HG03469 (cell line): ENCODE data around the gene KCNJ5.

Source experiments
- ATAC-seq: cut with Tn5 transposase; IDR thresholded peaks from one replicate; pipeline ENCODE4 v1.9.1; 2021; ENCODE audit warnings: mild to moderate bottlenecking, moderate library complexity, moderate number of reproducible peaks; ENCODE audit not compliant: unreplicated experiment

KCNJ5 gene

DNA sequence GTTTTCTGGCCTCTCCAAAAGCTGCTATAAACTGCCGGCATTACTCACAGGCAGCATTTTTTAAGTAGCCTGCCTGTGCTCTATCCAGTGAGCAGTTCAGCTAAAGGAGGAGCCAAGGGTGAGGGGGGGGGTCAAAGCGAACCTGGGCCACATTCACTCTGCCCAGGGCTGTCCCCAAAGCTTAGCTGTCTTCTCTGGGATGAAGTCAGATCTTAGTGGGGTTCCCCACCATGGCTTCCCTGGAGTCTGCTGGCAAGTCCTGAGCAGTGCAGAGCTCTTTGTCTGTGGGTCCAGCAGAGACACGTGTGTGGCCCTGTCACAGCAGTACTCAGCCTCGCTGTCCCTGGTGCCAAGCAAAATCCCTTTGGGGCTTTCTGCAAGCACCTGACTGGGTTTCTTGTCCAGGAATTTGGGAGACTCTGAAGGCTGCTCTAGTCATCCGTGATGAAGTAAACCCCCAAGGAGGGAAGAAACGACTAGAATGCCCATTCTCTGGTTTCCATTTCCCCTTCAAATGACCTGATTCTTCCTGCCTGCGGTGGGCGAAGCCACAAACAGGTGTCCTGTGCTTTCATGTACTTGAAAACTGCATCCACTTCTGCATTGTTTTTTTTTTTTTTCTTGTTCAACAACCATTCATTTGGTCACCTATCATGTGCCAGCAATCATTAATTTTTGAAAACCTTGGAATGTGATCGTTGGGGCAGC lies 2.6 kb downstream of the KCNJ5 start:
- peak; percentile 55 for ATAC-seq

DNA sequence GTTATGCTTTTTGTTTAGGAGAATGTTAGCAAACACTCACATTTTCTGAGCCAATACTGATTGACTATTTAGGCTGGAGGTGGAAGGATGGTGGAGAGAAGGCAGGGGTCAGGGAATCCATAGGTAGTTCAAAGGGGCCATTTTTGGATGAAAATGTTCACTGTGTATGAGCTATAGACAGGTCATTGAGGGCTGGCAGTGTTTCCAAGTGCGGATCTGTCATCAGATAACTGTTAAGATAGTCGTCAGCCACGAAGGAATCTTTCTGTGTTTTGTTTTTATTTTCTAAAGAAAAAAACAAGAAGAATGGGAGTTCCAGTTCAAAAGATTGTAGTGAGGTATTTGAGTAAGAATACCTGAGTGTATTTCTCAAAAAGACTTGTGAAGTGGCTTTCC lies 3.1 kb downstream of the KCNJ5 start:
- no peak for ATAC-seq

GRCh38 chr11:128894685-128895084 lies 3.5 kb downstream of the KCNJ5 start:
- no peak for ATAC-seq

DNA sequence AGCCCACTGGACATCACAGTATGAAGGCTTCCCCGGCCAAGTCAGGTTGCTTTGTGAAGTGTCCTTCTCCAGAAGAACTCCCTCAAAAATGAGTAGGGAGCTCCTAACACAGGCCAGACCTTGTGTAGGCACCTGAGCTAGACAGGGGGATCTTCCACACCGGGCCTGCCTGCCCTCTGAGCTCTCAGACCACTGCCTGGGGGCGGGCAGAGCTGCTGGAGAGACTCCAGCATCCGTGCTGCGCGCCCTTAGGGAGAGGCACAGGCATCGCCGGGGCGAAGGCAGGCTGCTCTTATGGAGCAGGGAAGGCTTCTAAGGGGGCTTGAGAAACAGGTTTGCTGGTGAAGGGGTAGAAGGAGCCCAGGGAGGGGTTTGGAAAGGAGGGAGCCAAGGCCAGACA lies 4.4 kb downstream of the KCNJ5 start:
- no peak for ATAC-seq

- no peak for ATAC-seq
These were observed 5.2 kb downstream of the KCNJ5 start for GRCh38 chr11:128896356-128896755.

DNA sequence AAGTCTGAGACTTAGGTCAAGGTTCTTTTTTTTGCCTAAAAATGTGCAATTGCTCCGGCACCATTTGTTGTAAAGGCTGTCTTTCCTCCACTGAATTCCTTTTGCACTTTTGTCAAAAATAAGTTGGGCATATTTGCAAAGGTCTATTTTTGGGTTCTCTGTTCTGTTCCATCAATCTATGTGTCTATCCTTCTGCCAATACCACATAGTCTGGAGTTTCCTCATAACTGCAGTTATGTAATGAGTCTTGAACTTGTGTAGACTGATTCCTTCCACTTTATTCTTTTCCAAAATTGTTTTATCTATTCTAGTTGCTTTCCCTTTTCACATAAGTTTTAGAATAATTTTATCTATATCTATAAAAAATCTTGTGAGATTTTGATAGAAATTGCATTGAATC lies 6.7 kb downstream of the KCNJ5 start:
- ATAC-seq = no peak

DNA sequence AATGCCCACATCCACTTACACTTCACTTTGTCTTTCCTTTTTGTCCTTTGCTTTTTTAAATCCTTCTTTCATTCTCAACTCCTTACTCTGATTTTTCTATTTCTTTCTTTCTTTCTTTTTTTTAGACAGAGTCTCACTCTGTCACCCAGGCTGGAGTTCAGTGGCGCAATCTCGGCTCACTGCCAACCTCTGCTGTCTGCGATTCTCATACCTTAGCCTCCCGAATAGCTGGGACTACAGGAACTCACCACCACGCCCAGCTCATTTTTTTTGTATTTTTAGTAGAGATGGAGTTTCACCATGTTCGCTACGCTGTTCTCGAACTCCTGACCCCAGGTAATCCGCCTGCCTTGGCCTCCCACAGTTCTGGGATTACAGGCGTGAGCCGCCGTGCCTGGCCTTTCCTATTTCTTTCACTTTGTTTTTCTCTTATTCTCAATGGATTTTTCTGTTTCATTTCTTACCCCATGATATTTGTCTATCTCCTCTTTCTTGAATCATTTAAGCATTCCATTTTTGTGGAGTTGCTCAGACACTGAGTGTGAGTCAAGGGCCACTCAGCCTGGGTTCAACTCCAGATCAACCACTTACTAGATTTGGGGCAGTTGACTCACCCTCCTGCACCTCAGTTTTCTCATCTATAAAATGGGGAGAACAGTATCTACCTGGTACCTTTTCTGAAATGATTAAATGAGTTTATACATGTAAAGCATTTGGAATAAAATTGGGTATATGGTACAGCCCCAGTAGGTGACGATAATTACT lies 7.6 kb downstream of the KCNJ5 start:
- no peak for ATAC-seq

DNA sequence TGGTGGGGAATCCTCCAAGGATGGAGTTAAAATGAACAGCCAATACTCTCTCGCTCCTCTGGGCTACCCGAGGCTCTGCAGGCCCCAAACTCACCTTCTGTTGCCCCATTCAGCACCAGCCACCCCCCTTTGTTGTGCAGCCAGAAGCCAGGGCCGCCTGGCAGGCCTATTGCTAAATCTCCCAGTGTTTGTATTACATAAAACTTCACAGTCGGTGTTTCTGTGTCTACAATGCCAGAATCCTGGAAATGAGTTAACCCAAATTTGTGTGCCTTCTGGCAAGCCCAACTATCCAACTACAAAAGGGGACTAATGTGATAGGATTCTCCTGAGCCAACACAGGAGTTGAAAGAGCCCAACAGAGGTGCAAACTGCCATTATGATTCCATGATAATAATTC lies 9.3 kb downstream of the KCNJ5 start:
- ATAC-seq = no peak

GRCh38 chr11:128901653-128902514 lies 10.7 kb downstream of the KCNJ5 start:
- no peak for ATAC-seq

DNA sequence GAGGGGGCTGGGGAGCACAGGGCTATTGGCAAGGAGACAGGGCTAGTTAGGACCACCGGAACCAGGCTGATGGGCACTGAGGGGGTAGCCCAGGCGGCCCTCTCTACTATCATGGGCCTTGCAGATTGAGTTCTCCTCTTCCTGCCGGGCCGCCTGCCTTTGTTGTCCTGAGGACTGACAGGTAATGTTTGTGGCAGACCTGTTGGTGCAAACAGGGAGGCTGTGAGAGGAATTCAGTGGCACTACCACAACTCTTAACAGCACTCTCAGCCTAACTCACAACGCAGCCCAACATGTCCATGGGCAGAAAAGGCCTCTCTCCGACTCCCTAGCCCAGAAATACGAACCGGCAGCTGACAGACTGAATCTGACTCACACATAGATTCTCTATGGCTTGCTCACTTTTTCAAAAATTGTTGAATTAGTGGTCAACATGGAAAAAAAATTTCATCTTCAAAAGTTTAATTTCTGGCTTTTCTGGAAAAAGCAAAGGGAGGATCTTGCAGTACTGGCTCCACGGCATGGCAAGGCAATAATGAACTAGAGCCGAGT lies 11.4 kb downstream of the KCNJ5 start:
- ATAC-seq = no peak

DNA sequence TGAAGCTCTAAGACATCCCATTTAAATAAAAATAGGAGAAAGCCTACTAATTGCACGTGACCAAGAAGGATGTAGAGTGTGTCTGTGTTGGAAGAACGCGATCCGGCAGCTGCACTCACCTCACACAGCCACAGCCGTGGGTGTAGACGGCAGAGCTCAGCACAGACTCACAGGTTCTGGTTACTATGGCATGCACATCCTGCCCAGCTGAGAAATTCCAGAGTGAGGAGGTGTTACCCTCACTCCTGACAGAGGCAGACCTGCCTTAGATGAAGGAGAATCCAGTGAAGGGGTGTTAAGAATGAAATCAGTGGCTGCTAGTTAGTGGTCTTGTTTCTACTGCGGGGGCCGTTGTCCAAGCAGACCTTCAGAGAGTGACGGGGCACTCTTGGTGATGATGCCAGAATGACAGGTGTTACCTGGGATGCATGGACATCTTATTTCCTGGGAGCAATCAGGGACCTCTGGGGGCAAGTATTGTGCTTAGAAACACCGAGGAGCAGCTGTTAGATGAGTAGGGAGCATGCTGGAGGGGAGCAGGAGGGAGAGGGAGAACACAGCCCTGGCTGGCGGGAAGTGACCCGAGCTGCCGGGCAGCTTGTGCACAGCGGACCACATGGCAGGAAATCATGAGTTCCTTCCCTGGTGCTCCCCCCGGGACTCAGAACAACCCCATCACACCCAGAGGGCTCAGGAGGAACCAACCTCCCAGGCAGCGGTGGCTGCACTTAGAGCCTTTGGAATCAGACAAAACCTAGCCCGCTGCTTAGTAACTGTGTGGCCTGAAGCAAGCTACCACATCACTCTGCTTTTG lies 12.3 kb downstream of the KCNJ5 start:
- no peak for ATAC-seq

- no peak for ATAC-seq
These were observed 13.1 kb downstream of the KCNJ5 start for GRCh38 chr11:128904303-128904655.

DNA sequence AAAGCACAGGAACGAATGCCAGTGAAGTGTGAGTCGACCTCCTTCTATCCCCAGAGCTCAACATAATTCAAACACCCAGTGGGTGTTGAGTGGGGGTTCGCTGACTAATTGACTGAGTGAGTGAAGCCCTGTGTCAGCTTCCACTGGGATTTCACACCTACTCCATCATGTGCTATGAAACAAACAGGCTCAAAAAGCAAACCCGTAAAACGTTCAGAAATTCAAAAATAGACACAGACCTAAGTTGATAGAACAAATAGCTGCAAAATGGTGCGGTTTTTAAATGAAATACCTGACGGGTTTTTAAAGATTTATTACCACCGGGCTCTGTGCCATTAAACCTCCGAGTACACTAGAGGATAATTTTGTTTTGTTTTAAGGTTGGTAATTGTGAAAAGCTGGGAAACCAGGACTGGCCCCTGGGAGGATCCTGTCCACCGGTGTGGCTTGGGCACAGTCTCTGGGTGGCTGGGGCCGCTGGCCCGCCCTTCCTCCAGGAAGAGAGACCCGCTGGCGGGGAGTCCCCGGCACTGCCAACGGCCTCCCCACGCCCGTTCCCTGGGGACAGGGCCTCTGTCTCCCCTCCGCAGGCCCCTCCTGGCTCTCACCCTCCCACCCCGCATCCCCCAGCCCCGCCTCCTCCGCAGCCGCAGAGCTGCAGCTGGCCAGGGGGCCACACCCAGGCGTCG lies 13.6 kb downstream of the KCNJ5 start:
- no peak for ATAC-seq

DNA sequence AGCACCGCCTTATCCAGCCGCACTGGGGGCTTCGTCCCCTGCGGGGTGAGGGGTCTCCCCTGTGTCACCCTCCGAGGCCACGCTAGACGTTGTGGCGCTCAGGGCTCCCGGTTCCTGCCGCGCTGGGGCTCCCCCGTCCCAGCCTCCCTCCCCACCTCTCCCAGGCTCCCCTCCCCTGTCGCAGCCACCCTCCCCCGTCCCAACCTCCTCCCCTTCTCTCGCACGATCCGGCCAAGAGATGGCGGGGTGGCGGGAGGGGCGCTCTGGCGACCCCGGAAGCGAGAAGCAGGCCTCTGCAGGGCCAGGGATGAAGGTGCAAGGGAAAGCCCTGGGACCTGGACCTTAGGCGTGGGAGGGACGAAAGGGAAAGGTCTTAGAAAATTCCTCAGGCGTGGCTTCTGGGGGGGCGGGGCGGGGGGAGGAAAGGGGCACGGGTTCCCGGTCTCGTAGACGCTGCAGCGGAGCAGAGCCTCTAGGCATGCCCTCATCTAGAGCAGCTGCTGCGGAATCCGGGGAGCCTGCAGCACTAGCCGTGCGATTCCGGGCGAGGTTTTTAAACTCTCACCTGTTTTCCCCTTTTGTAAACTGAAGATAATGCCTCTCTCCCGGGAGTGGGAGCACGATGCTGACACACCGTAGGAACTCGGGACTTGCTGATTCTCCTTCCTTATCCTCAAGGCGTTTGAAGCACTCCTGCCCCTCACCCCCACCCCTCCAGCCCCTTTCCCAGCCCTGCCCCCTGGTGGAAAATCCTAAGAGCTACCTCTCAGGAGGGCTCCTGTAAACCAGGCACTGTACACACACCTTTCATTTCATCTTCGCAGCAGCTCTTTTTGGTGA lies 14.4 kb downstream of the KCNJ5 start:
- ATAC-seq = no peak

DNA sequence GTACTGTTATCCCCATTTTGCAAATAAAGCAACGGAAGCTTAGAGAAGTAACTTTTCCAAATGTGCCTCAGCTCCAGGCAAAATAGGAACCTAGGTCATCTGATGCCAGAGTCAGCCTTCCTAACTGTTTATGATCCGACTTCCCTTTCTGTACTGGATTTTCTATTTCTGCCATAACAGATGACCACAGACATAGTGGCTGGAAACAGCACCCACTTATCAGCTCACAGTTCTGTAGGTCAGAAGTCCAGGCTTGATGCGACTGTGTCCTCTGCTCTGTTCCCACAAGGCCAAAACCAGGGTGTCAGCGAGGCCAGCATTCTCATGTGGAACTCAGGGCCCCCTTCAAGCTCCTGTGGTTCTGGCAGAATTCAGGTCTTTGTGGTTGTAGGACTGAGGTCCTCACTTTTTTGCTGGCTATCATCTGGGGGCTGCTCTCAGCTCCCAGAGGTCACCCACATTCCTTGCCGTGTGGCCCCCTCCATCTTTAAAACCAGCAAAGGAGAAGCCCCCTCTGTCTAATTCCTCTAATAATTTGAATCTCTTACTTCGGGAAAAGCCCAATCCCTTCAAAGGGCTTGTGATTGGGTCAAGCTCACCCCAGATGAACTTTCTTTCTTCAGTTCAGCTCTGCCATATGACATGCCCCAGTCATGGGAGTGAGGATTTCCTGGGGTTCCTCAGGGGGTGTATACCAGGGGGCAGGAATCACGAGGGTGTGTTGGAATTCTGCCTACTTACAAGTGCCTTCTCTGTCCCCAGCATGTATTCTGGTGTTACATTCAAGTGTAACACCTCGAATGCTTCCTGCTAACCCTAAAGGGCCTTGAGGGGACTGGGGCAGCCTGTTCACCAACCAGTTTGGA lies 15.3 kb downstream of the KCNJ5 start:
- no peak for ATAC-seq

DNA sequence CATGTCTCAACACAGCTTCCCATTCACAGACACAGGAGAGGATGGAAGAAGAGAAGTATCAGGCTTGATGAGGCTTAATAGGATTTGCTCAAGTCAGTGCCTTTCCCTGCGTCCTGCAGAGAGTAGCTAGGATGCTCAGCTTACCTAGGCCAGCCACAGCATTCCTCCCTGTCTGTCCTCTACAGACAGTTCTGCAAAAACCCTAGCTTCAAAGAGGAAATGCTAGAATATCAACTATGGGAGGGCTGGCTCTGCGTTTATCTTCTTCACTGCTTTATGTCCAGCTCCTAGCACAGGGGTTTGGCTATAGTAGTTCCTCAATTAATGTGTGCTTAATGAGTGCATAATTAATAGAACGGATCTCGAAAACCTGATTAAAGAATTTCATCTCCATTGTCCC lies 16.4 kb downstream of the KCNJ5 start:
- no peak for ATAC-seq

- ATAC-seq = no peak
These were observed 17.5 kb downstream of the KCNJ5 start for GRCh38 chr11:128908391-128909246.
